ENCODE results near the gene CXCL12.
A peak's percentile ranks its signal among the peaks of the same experiment; 100 is the strongest.

Gene CXCL12

GRCh38 chr10:44383749-44384600, 922 bp downstream of the CXCL12 start:
- peaks cover 43% of the 10 kb centered on the region for H3K4me1 ChIP-seq (ENCODE audit: control insufficient read depth, insufficient read depth, low read length)
- H3K9me3 ChIP-seq (ENCODE audit: control insufficient read depth, insufficient read depth, low read length) = no peaks in the 10 kb centered on the region
- no peak overlapping the region for H3K27ac ChIP-seq (ENCODE audit: low read depth, low read length)
- peak overlapping the region; percentile 16; the same call in 1 of the 2 replicates for H3K9ac ChIP-seq (ENCODE audit: low read depth, low read length)
- peak overlapping the region; percentile 78 for H3K4me3 ChIP-seq (ENCODE audit: low read depth, low read length)
- peaks cover 19% of the 10 kb centered on the region for H3K36me3 ChIP-seq (ENCODE audit: control insufficient read depth, insufficient read depth, low read length)
- peaks cover 35% of the 10 kb centered on the region for H3K27me3 ChIP-seq (ENCODE audit: control insufficient read depth, insufficient read depth, low read length)

- peaks cover 35% of the 10 kb centered on the region for H3K27me3 ChIP-seq (ENCODE audit: control insufficient read depth, insufficient read depth, low read length)
- no peak overlapping the region for H3K9ac ChIP-seq (ENCODE audit: low read depth, low read length)
- peak overlapping the region; percentile 82 for H3K27ac ChIP-seq (ENCODE audit: low read depth, low read length)
- peaks cover 27% of the 10 kb centered on the region for H3K36me3 ChIP-seq (ENCODE audit: control insufficient read depth, insufficient read depth, low read length)
- H3K4me3 ChIP-seq (ENCODE audit: low read depth, low read length) = peak overlapping the region; percentile 78
- peaks cover 43% of the 10 kb centered on the region for H3K4me1 ChIP-seq (ENCODE audit: control insufficient read depth, insufficient read depth, low read length)
- no peaks in the 10 kb centered on the region for H3K9me3 ChIP-seq (ENCODE audit: control insufficient read depth, insufficient read depth, low read length)
Measured at GRCh38 chr10:44382981-44383748, 1.7 kb downstream of the CXCL12 start.

- Histone ChIP-seq H3K4me3 (ENCODE audit: low read depth, low read length) (peak overlapping the region; percentile 78), H3K36me3 (ENCODE audit: control insufficient read depth, insufficient read depth, low read length) (peaks cover 36% of the 10 kb centered on the region), H3K9me3 (ENCODE audit: control insufficient read depth, insufficient read depth, low read length) (no peaks in the 10 kb centered on the region), H3K27me3 (ENCODE audit: control insufficient read depth, insufficient read depth, low read length) (peaks cover 35% of the 10 kb centered on the region), H3K4me1 (ENCODE audit: control insufficient read depth, insufficient read depth, low read length) (peaks cover 45% of the 10 kb centered on the region), H3K9ac (ENCODE audit: low read depth, low read length) (no peak overlapping the region), H3K27ac (ENCODE audit: low read depth, low read length) (peak overlapping the region; percentile 82)
Measured at GRCh38 chr10:44382131-44382858, 2.6 kb downstream of the CXCL12 start.

GRCh38 chr10:44380829-44381600, 3.9 kb downstream of the CXCL12 start:
- H3K4me1 ChIP-seq (ENCODE audit: control insufficient read depth, insufficient read depth, low read length) = peaks cover 45% of the 10 kb centered on the region
- peak overlapping the region; percentile 82 for H3K27ac ChIP-seq (ENCODE audit: low read depth, low read length)
- H3K9me3 ChIP-seq (ENCODE audit: control insufficient read depth, insufficient read depth, low read length) = no peaks in the 10 kb centered on the region
- peaks cover 26% of the 10 kb centered on the region for H3K27me3 ChIP-seq (ENCODE audit: control insufficient read depth, insufficient read depth, low read length)
- H3K4me3 ChIP-seq (ENCODE audit: low read depth, low read length) = no peak overlapping the region
- no peak overlapping the region for H3K9ac ChIP-seq (ENCODE audit: low read depth, low read length)
- peaks cover 48% of the 10 kb centered on the region for H3K36me3 ChIP-seq (ENCODE audit: control insufficient read depth, insufficient read depth, low read length)

- H3K4me1 ChIP-seq (ENCODE audit: control insufficient read depth, insufficient read depth, low read length) = peaks cover 39% of the 10 kb centered on the region
- H3K9ac ChIP-seq (ENCODE audit: low read depth, low read length) = no peak overlapping the region
- no peak overlapping the region for H3K27ac ChIP-seq (ENCODE audit: low read depth, low read length)
- no peak overlapping the region for H3K4me3 ChIP-seq (ENCODE audit: low read depth, low read length)
- H3K27me3 ChIP-seq (ENCODE audit: control insufficient read depth, insufficient read depth, low read length) = peaks cover 17% of the 10 kb centered on the region
- no peaks in the 10 kb centered on the region for H3K9me3 ChIP-seq (ENCODE audit: control insufficient read depth, insufficient read depth, low read length)
- H3K36me3 ChIP-seq (ENCODE audit: control insufficient read depth, insufficient read depth, low read length) = peaks cover 59% of the 10 kb centered on the region
Measured at GRCh38 chr10:44379907-44380306, 5.0 kb downstream of the CXCL12 start.

GRCh38 chr10:44378626-44379025, 6.3 kb downstream of the CXCL12 start:
- Histone ChIP-seq H3K27me3 (ENCODE audit: control insufficient read depth, insufficient read depth, low read length) (peaks cover 6% of the 10 kb centered on the region), H3K36me3 (ENCODE audit: control insufficient read depth, insufficient read depth, low read length) (peaks cover 69% of the 10 kb centered on the region), H3K9ac (ENCODE audit: low read depth, low read length) (no peak overlapping the region), H3K4me3 (ENCODE audit: low read depth, low read length) (no peak overlapping the region), H3K9me3 (ENCODE audit: control insufficient read depth, insufficient read depth, low read length) (no peaks in the 10 kb centered on the region), H3K4me1 (ENCODE audit: control insufficient read depth, insufficient read depth, low read length) (peaks cover 39% of the 10 kb centered on the region), H3K27ac (ENCODE audit: low read depth, low read length) (no peak overlapping the region)

- Histone ChIP-seq H3K9me3 (ENCODE audit: control insufficient read depth, insufficient read depth, low read length) (no peaks in the 10 kb centered on the region), H3K4me3 (ENCODE audit: low read depth, low read length) (no peak overlapping the region), H3K27ac (ENCODE audit: low read depth, low read length) (no peak overlapping the region), H3K27me3 (ENCODE audit: control insufficient read depth, insufficient read depth, low read length) (no peaks in the 10 kb centered on the region), H3K36me3 (ENCODE audit: control insufficient read depth, insufficient read depth, low read length) (peaks cover 77% of the 10 kb centered on the region), H3K9ac (ENCODE audit: low read depth, low read length) (no peak overlapping the region), H3K4me1 (ENCODE audit: control insufficient read depth, insufficient read depth, low read length) (peaks cover 33% of the 10 kb centered on the region)
Measured at GRCh38 chr10:44377651-44378310, 7.1 kb downstream of the CXCL12 start.

- Histone ChIP-seq H3K27ac (ENCODE audit: low read depth, low read length) (no peak overlapping the region), H3K27me3 (ENCODE audit: control insufficient read depth, insufficient read depth, low read length) (no peaks in the 10 kb centered on the region)
Measured at GRCh38 chr10:44376472-44377099, 8.3 kb downstream of the CXCL12 start.

GRCh38 chr10:44374155-44374554, 10.7 kb downstream of the CXCL12 start:
- Histone ChIP-seq H3K36me3 (ENCODE audit: control insufficient read depth, insufficient read depth, low read length) (peaks cover 66% of the 10 kb centered on the region), H3K27ac (ENCODE audit: low read depth, low read length) (no peak overlapping the region), H3K9me3 (ENCODE audit: control insufficient read depth, insufficient read depth, low read length) (no peaks in the 10 kb centered on the region), H3K4me3 (ENCODE audit: low read depth, low read length) (no peak overlapping the region), H3K27me3 (ENCODE audit: control insufficient read depth, insufficient read depth, low read length) (no peaks in the 10 kb centered on the region), H3K4me1 (ENCODE audit: control insufficient read depth, insufficient read depth, low read length) (peaks cover 31% of the 10 kb centered on the region), H3K9ac (ENCODE audit: low read depth, low read length) (no peak overlapping the region)

More at GRCh38 chr10:44376472-44377099, 8.3 kb downstream of the CXCL12 start:
- H3K4me1 ChIP-seq (ENCODE audit: control insufficient read depth, insufficient read depth, low read length) = peaks cover 30% of the 10 kb centered on the region
- no peaks in the 10 kb centered on the region for H3K9me3 ChIP-seq (ENCODE audit: control insufficient read depth, insufficient read depth, low read length)
- peaks cover 83% of the 10 kb centered on the region for H3K36me3 ChIP-seq (ENCODE audit: control insufficient read depth, insufficient read depth, low read length)
- H3K4me3 ChIP-seq (ENCODE audit: low read depth, low read length) = no peak overlapping the region
- no peak overlapping the region for H3K9ac ChIP-seq (ENCODE audit: low read depth, low read length)

All from HUES48 (cell line).